HG03439 (cell line): ENCODE data around the gene KLRC3.
"Not testable (repeated sequence)": the region's sequence is repeated elsewhere in the genome, so short reads cannot be mapped to it uniquely, and the experiment has no call there.

Experiments
- ATAC-seq: cut with Tn5 transposase; IDR thresholded peaks from one replicate; pipeline ENCODE4 v1.9.1; 2021; ENCODE audit warnings: mild to moderate bottlenecking, moderate library complexity; ENCODE audit not compliant: unreplicated experiment

Gene KLRC3

DNA sequence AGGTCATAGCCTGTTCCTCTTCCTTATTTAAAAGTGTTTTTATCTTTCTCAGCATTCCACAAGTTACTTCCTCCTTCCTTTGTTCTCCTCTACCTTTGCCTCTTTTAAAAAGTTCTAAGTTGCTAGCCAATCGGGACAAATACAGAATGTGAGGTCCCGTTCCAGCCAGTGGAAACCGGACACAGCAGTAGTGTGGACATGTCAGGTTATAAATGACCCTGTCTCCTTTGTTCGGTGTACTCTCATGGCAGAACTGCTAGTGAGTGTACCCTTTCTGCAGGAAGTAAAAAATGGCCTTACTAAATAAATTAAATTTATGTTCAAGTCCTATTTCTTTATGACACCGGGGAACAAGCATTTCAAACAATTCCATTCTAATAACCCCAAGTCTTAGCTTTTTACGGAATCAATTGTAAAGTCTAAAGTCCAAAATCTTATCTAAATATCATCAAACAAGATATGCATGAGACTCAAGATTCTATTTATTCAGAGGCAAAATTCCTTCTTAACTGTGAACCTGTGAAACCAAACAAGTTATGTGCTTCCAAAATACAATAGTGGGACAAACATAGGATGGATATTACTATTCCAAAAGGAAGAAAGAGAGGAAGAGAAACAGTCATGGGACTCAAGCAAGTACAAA, 48.4 kb downstream of the KLRC3 start:
- ATAC-seq = not testable (repeated sequence)

- no peak for ATAC-seq
Measured at GRCh38 chr12:10369557-10370415, 50.6 kb downstream of the KLRC3 start.

GRCh38 chr12:10368206-10369171, 51.9 kb downstream of the KLRC3 start:
- ATAC-seq = no peak

DNA sequence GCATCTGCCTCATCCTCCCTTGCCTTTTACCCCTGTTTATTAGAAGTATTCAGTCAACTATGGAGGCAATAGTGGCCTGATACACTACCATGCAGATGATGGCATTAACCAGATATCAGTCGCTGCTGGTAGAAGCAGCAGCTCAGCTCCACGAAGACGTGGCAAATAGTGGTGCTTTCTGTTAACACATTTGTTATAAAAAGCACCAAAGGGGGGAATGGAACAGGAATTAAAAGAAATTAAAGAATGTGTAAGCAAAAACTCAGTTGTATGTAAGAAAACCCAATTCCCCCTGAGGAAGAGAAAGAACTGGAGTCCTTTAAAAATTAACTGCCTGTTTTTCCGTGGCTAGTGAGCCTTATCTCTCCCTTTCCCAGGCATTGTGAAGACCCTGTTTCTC, 52.7 kb downstream of the KLRC3 start:
- ATAC-seq = not testable (repeated sequence)

DNA sequence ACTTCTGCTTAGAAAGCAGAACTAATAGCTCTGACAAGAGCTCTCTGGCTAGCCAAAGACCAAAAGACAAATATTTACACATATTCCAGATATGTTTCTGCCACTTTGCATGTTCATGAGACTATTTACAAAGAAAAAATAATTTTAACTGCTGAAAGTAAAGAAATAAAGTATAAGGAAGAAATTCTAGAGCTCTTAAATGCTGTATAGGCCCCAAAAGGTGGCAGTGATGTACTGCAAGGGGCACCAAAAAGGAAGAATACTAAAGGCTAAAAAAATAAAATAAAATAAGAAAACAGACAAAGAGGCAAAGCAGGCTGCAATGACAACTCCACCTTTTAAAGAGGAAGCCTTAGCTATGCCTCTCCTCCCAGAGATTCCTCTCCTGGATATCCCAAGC, 53.5 kb downstream of the KLRC3 start:
- no peak for ATAC-seq

- ATAC-seq = no peak
Measured at GRCh38 chr12:10365696-10366405, 54.5 kb downstream of the KLRC3 start.

- peak; percentile 68 for ATAC-seq
Measured at GRCh38 chr12:10364815-10365622, 55.4 kb downstream of the KLRC3 start.

DNA sequence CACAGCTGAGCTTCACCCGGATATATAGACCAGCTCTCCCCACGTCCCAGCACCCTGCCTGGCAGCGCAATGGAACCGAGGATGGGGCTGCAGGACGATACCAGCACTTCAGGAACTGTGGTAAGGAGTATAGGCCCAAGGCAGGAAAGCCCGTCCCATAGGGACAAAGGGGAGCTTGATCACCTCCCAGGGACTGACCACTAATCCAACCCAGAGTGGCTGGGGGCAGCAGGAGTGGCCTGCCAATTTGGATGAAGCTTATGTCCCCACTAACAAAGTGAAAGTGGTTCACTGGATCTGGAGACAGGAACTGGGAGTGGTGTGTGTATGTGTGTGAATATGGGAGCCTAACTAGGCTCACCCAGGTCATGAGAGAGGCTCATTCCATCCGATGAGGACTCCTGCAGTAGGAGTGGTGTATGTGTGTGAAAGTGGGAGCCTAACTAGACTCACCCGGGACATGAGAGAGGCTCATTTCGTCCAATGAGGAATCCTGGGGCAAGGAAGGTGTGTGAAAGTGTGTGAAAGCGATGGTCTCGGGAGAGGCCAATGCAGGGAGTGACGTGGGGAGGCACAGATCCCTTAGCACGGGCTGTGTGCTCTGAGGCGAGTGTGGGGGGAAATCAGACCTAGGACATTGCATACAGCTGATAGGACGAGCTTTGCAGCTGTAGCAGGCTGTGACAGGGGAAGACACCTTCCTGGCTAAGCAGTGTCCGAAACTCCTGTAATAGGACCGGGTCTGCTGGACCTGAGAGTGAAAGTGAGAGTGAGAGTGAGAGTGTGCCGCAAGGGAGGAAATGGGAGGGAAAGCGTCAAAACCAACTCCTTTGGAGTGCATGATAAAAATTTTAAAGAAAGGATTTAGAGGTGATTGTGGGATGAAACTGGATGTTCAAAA, 56.2 kb downstream of the KLRC3 start:
- ATAC-seq = peak; percentile 65

GRCh38 chr12:10363658-10363913, 56.8 kb downstream of the KLRC3 start:
- no peak for ATAC-seq

GRCh38 chr12:10362828-10363657, 57.4 kb downstream of the KLRC3 start:
- ATAC-seq = no peak

GRCh38 chr12:10362325-10362724, 58.1 kb downstream of the KLRC3 start:
- no peak for ATAC-seq
